Measurements from ENCODE around the gene SLC2A6.

DNA sequence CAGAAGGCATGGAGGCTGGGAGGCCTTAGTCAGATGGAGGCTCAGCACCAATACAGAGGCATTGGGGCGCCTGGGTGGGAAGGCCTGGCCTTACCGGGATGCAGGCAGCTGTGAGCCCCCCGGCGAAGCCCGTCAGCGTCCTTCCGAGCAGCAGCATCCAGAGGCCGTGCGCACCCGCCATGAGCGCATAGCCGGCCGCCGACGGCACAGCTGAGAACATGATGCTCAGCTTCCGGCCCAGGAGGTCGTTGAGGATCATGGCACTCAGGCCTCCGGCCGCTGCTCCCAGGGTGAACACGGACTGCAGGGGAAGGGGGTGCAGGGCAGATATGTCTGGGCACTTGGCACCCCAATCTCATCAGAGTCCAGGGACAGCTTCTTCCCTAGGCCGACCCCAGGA, 2.0 kb downstream of the SLC2A6 start:
- TF ChIP-seq POLR2A (IDR thresholded peaks at IDR 0.05; ENCODE audit: extremely low read depth, insufficient read length) (no peak), MYC (IDR thresholded peaks at IDR 0.05; ENCODE audit: low read depth, low read length) (no peak), MAX (IDR thresholded peaks at IDR 0.05; ENCODE audit: low read depth, low read length) (no peak)
- TF ChIP-seq, protein P1, sequence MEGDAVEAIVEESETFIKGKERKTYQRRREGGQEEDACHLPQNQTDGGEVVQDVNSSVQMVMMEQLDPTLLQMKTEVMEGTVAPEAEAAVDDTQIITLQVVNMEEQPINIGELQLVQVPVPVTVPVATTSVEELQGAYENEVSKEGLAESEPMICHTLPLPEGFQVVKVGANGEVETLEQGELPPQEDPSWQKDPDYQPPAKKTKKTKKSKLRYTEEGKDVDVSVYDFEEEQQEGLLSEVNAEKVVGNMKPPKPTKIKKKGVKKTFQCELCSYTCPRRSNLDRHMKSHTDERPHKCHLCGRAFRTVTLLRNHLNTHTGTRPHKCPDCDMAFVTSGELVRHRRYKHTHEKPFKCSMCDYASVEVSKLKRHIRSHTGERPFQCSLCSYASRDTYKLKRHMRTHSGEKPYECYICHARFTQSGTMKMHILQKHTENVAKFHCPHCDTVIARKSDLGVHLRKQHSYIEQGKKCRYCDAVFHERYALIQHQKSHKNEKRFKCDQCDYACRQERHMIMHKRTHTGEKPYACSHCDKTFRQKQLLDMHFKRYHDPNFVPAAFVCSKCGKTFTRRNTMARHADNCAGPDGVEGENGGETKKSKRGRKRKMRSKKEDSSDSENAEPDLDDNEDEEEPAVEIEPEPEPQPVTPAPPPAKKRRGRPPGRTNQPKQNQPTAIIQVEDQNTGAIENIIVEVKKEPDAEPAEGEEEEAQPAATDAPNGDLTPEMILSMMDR (IDR thresholded peaks at IDR 0.05; ENCODE audit: low read depth, low read length), result no peak
